Measurements from ENCODE around the gene HHEX. TPM values are rescaled to one million over a fixed set of nuclear protein-coding genes. Genes with fewer than 3 reads are reported as not detected.

HHEX gene
- total and polyA plus RNA-seq, 4 donors = 16.2 to 42.2 (median 34.2) TPM

- H3K4me1 ChIP-seq (ENCODE audit: control insufficient read depth in 4 of 4, insufficient read depth in 4 of 4, low read length in 3 of 4) = no peaks in the 10 kb centered on the region
Observed at GRCh38 chr10:92732958-92733357, 43.2 kb downstream of the HHEX start.

GRCh38 chr10:92734301-92734700 is 44.5 kb downstream of the HHEX start:
- Histone ChIP-seq H3K4me1 (ENCODE audit: control insufficient read depth in 4 of 4, insufficient read depth in 4 of 4, low read length in 3 of 4) (no peaks in the 10 kb centered on the region), H3K9ac (ENCODE audit: low read depth in 1 of 2, low read length in 2 of 2) (no peak overlapping the region), H3K9me3 (ENCODE audit: control insufficient read depth in 4 of 4, low read length in 3 of 4) (no peaks in the 10 kb centered on the region), H3K27me3 (ENCODE audit: control insufficient read depth in 4 of 4, insufficient read depth in 4 of 4, low read length in 3 of 4) (no peaks in the 10 kb centered on the region), H3K36me3 (ENCODE audit: control insufficient read depth in 4 of 4, insufficient read depth in 3 of 4, low read depth in 1 of 4, low read length in 3 of 4) (no peaks in the 10 kb centered on the region), H3K27ac (ENCODE audit: low read depth in 1 of 2, low read length in 2 of 2) (no peak overlapping the region), H3K4me3 (ENCODE audit: low read depth in 1 of 3, low read length in 3 of 3) (no peak overlapping the region)
- TF ChIP-seq SP1 (IDR thresholded peaks at IDR 0.05) (no peak), ZBTB33 (IDR thresholded peaks at IDR 0.05) (no peak), FOXA2 (IDR thresholded peaks at IDR 0.05) (no peak), HNF4G (IDR thresholded peaks at IDR 0.05) (no peak), RXRA (IDR thresholded peaks at IDR 0.05) (no peak), GABPA (IDR thresholded peaks at IDR 0.05 in 1 of 2, conservative IDR thresholded peaks at IDR 0.05 in 1 of 2) (no peak), EGR1 (IDR thresholded peaks at IDR 0.05; ENCODE audit: low read depth in 2 of 2) (no peak), HNF4A (conservative IDR thresholded peaks at IDR 0.05) (no peak), RAD21 (IDR thresholded peaks at IDR 0.05) (no peak), YY1 (IDR thresholded peaks at IDR 0.05) (no peak), TAF1 (conservative IDR thresholded peaks at IDR 0.05) (no peak), REST (IDR thresholded peaks at IDR 0.05) (no peak), NR2F2 (IDR thresholded peaks at IDR 0.05) (no peak), JUND (IDR thresholded peaks at IDR 0.05) (no peak), FOXA1 (IDR thresholded peaks at IDR 0.05) (no peak)
- TF ChIP-seq, protein P1, sequence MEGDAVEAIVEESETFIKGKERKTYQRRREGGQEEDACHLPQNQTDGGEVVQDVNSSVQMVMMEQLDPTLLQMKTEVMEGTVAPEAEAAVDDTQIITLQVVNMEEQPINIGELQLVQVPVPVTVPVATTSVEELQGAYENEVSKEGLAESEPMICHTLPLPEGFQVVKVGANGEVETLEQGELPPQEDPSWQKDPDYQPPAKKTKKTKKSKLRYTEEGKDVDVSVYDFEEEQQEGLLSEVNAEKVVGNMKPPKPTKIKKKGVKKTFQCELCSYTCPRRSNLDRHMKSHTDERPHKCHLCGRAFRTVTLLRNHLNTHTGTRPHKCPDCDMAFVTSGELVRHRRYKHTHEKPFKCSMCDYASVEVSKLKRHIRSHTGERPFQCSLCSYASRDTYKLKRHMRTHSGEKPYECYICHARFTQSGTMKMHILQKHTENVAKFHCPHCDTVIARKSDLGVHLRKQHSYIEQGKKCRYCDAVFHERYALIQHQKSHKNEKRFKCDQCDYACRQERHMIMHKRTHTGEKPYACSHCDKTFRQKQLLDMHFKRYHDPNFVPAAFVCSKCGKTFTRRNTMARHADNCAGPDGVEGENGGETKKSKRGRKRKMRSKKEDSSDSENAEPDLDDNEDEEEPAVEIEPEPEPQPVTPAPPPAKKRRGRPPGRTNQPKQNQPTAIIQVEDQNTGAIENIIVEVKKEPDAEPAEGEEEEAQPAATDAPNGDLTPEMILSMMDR (IDR thresholded peaks at IDR 0.05; ENCODE audit: low read depth, low read length, missing input control) = no peak
- TF ChIP-seq, protein P2, sequence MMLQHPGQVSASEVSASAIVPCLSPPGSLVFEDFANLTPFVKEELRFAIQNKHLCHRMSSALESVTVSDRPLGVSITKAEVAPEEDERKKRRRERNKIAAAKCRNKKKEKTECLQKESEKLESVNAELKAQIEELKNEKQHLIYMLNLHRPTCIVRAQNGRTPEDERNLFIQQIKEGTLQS (IDR thresholded peaks at IDR 0.05) = no peak
- TF ChIP-seq, protein P3, sequence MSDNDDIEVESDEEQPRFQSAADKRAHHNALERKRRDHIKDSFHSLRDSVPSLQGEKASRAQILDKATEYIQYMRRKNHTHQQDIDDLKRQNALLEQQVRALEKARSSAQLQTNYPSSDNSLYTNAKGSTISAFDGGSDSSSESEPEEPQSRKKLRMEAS (IDR thresholded peaks at IDR 0.05) = no peak
- no peak for DNase-seq (ENCODE audit: low spot score)

More at GRCh38 chr10:92732958-92733357, 43.2 kb downstream of the HHEX start:
- H3K9ac ChIP-seq (ENCODE audit: low read depth in 1 of 2, low read length in 2 of 2) = no peak overlapping the region
- no peaks in the 10 kb centered on the region for H3K9me3 ChIP-seq (ENCODE audit: control insufficient read depth in 4 of 4, low read length in 3 of 4)
- TF ChIP-seq SP1 (IDR thresholded peaks at IDR 0.05) (no peak), GABPA (IDR thresholded peaks at IDR 0.05 in 1 of 2, conservative IDR thresholded peaks at IDR 0.05 in 1 of 2) (no peak), JUND (IDR thresholded peaks at IDR 0.05) (no peak), RAD21 (IDR thresholded peaks at IDR 0.05) (no peak)
- TF ChIP-seq, protein P3 (IDR thresholded peaks at IDR 0.05) = no peak
- H3K36me3 ChIP-seq (ENCODE audit: control insufficient read depth in 4 of 4, insufficient read depth in 3 of 4, low read depth in 1 of 4, low read length in 3 of 4) = no peaks in the 10 kb centered on the region
- no peaks in the 10 kb centered on the region for H3K27me3 ChIP-seq (ENCODE audit: control insufficient read depth in 4 of 4, insufficient read depth in 4 of 4, low read length in 3 of 4)
- WGBS = 95% methylated on average over 2 of the region's 2 CpGs
- H3K4me3 ChIP-seq (ENCODE audit: low read depth in 1 of 3, low read length in 3 of 3) = no peak overlapping the region
- no peak for DNase-seq (ENCODE audit: low spot score)
- H3K27ac ChIP-seq (ENCODE audit: low read depth in 1 of 2, low read length in 2 of 2) = no peak overlapping the region
